ENCODE measurements around the gene C1GALT1.
"Not testable (repeated sequence)": the region's sequence is repeated elsewhere in the genome, so short reads cannot be mapped to it uniquely, and the experiment has no call there.

C1GALT1 gene

GRCh38 chr7:7135924-7136323 is 46.4 kb upstream of the C1GALT1 start:
- CTCF ChIA-PET; POLR2A ChIA-PET; H3K4me1 ChIP-seq (ENCODE audit: control insufficient read depth, insufficient read depth, low read length); H3K4me3 ChIP-seq (ENCODE audit: low read depth, low read length); H3K9me3 ChIP-seq (ENCODE audit: control insufficient read depth, insufficient read depth, low read depth, low read length); H3K36me3 ChIP-seq (ENCODE audit: control insufficient read depth in 2 of 2, insufficient read depth in 1 of 2, low read length in 2 of 2): not testable (repeated sequence)
- TF ChIP-seq WT1 (tag by site-specific recombination; IDR thresholded peaks at IDR 0.05) (peak; percentile 60), TRIM28 (IDR thresholded peaks at IDR 0.05; ENCODE audit: borderline replicate concordance, low read length) (0 out of 2 replicates have a peak, but pooled peaks have one; percentile 23), SETDB1 (IDR thresholded peaks at IDR 0.05; ENCODE audit: insufficient read length, low read length) (peak; percentile 58), SP7 (tag by site-specific recombination; IDR thresholded peaks at IDR 0.05) (peak; percentile 8; the same call in 1 of the 2 replicates)
- H3K27ac ChIP-seq (ENCODE audit: extremely low read depth, low read depth, low read length) = peak overlapping the region; percentile 1; the same call in 1 of the 2 replicates

- CTCF ChIA-PET = no interaction called here
- no peak overlapping the region for H3K4me3 ChIP-seq (ENCODE audit: low read depth, low read length)
- no peaks in the 10 kb centered on the region for H3K36me3 ChIP-seq (ENCODE audit: control insufficient read depth in 2 of 2, insufficient read depth in 1 of 2, low read length in 2 of 2)
- H3K27ac ChIP-seq (ENCODE audit: extremely low read depth, low read depth, low read length) = 0 out of 2 replicates have a peak overlapping the region, but pooled peaks have one; percentile 1
- POLR2A ChIA-PET = no interaction called here
- TF ChIP-seq ZNF366 (tag by site-specific recombination; conservative IDR thresholded peaks at IDR 0.05) (peak; percentile 41; the same call in 1 of the 2 replicates), YY1 (tag by site-specific recombination; IDR thresholded peaks at IDR 0.05) (no peak), SP7 (tag by site-specific recombination; IDR thresholded peaks at IDR 0.05) (peak; percentile 63; the same call in 1 of the 2 replicates), PRDM6 (tag by site-specific recombination; IDR thresholded peaks at IDR 0.05) (peak; percentile 43; the same call in 1 of the 2 replicates), FEZF1 (tag by site-specific recombination; IDR thresholded peaks at IDR 0.05) (peak; percentile 49), BCL6B (tag by site-specific recombination; IDR thresholded peaks at IDR 0.05) (peak; percentile 82), ZXDB (tag by site-specific recombination; IDR thresholded peaks at IDR 0.05) (peak; percentile 29; the same call in 1 of the 2 replicates), ZNF184 (tag by site-specific recombination; IDR thresholded peaks at IDR 0.05) (no peak), GLI2 (tag by site-specific recombination; IDR thresholded peaks at IDR 0.05; ENCODE audit: borderline replicate concordance, low read depth) (peak; percentile 48; the same call in 1 of the 2 replicates), ZNF157 (tag by site-specific recombination; IDR thresholded peaks at IDR 0.05) (no peak), WT1 (tag by site-specific recombination; IDR thresholded peaks at IDR 0.05) (0 out of 2 replicates have a peak, but pooled peaks have one; percentile 30), TCF7L2 (IDR thresholded peaks at IDR 0.05; ENCODE audit: borderline replicate concordance, low read depth, low read length) (peak; percentile 67; the same call in 1 of the 2 replicates), ZNF629 (tag by site-specific recombination; IDR thresholded peaks at IDR 0.05) (peak; percentile 12; the same call in 1 of the 2 replicates)
- no peaks in the 10 kb centered on the region for H3K9me3 ChIP-seq (ENCODE audit: control insufficient read depth, insufficient read depth, low read depth, low read length)
- peaks cover 3% of the 10 kb centered on the region; the same call in 1 of the 2 replicates for H3K4me1 ChIP-seq (ENCODE audit: control insufficient read depth, insufficient read depth, low read length)
Observed at GRCh38 chr7:7136466-7137381, 45.6 kb upstream of the C1GALT1 start.

- Histone ChIP-seq H3K4me3 (ENCODE audit: low read depth, low read length) (no peak overlapping the region), H3K9me3 (ENCODE audit: control insufficient read depth, insufficient read depth, low read depth, low read length) (no peaks in the 10 kb centered on the region), H3K27ac (ENCODE audit: extremely low read depth, low read depth, low read length) (no peak overlapping the region), H3K36me3 (ENCODE audit: control insufficient read depth in 2 of 2, insufficient read depth in 1 of 2, low read length in 2 of 2) (no peaks in the 10 kb centered on the region), H3K4me1 (ENCODE audit: control insufficient read depth, insufficient read depth, low read length) (peaks cover 3% of the 10 kb centered on the region; the same call in 1 of the 2 replicates)
- TF ChIP-seq ZNF560 (tag by site-specific recombination; IDR thresholded peaks at IDR 0.05; ENCODE audit: borderline replicate concordance) (no peak), ZNF2 (tag by site-specific recombination; IDR thresholded peaks at IDR 0.05) (no peak), ZNF621 (tag by site-specific recombination; IDR thresholded peaks at IDR 0.05) (no peak), ZNF558 (tag by site-specific recombination; IDR thresholded peaks at IDR 0.05) (no peak), ZNF148 (tag by site-specific recombination; IDR thresholded peaks at IDR 0.05; ENCODE audit: borderline replicate concordance) (no peak), ZNF324 (tag by site-specific recombination; IDR thresholded peaks at IDR 0.05) (no peak)
- ChIA-PET POLR2A (no interaction called here), CTCF (no interaction called here)
Observed at GRCh38 chr7:7138897-7139296, 43.4 kb upstream of the C1GALT1 start.

GRCh38 chr7:7143404-7143803 is 38.9 kb upstream of the C1GALT1 start:
- H3K4me3 ChIP-seq (ENCODE audit: low read depth, low read length); H3K36me3 ChIP-seq (ENCODE audit: control insufficient read depth in 2 of 2, insufficient read depth in 1 of 2, low read length in 2 of 2); POLR2A ChIA-PET; H3K27ac ChIP-seq (ENCODE audit: extremely low read depth, low read depth, low read length); CTCF ChIA-PET; H3K9me3 ChIP-seq (ENCODE audit: control insufficient read depth, insufficient read depth, low read depth, low read length); H3K4me1 ChIP-seq (ENCODE audit: control insufficient read depth, insufficient read depth, low read length): not testable (repeated sequence)

Measured in HEK293 (cell line).